Uterus (tissue), 2 donors: ENCODE data around the gene WNT7A.

ENCODE experiments used
- POLR2A ChIP-seq, 2 donors: fragments of 450-650 bp; IDR thresholded peaks; one replicate each; pipeline ENCODE4 v1.6.1; 2016; ENCODE audit warnings: antibody characterized with exemption in 2 of 2, mild to moderate bottlenecking in 1 of 2, moderate library complexity in 1 of 2
- TF ChIP-seq, protein P1 (sequence below), 4 experiments: fragments of 200-600 bp in 2 of 4; fragments of 450-650 bp in 2 of 4; sonication (generic) in 2 of 4; IDR thresholded peaks; one replicate each; pipeline ENCODE4 v1.5.1; 2016 to 2019; ENCODE audit warnings: antibody characterized with exemption in 4 of 4, mild to moderate bottlenecking in 2 of 4, moderate library complexity in 1 of 4

DNA sequence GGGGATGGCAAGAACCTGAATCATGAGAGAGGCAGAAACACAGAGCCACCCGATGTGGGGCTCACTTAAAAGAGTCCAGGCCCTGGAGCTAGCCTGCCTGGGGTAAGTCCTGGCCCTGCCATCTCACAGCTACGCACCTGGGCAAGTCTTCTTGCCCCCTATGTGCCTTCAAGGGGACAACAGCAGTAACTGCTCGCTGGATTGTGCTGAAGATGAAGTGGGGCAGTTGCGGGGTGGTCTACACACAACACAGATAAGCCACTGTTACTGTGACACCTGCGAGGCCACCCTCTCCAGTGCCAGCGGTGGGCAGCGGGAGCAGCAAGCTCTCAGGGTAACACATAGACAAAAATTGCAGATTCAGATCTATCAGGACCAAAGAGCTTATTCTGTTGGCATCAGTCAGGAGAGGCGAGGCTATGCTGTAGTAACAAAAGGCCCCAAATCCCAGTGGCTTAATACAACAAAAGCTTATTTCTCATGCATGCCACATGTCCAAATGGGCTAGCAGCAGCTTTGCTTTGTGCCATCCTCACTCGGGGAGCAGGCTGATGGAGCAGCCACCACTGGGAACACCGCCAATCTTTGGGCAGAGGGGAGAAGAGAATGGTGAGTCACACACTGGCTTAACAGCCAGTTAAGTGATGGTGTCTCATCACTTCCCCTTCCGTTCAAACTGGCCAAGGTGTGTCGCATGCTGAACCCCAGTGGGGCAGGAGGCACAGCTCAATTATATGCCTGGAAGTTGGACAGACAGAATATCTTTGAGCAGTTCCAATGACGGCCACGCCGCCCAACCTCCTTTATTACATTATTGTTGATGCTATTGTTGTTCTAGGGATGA, 78.3 kb downstream of the WNT7A start:
- TF ChIP-seq, protein P1, sequence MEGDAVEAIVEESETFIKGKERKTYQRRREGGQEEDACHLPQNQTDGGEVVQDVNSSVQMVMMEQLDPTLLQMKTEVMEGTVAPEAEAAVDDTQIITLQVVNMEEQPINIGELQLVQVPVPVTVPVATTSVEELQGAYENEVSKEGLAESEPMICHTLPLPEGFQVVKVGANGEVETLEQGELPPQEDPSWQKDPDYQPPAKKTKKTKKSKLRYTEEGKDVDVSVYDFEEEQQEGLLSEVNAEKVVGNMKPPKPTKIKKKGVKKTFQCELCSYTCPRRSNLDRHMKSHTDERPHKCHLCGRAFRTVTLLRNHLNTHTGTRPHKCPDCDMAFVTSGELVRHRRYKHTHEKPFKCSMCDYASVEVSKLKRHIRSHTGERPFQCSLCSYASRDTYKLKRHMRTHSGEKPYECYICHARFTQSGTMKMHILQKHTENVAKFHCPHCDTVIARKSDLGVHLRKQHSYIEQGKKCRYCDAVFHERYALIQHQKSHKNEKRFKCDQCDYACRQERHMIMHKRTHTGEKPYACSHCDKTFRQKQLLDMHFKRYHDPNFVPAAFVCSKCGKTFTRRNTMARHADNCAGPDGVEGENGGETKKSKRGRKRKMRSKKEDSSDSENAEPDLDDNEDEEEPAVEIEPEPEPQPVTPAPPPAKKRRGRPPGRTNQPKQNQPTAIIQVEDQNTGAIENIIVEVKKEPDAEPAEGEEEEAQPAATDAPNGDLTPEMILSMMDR (IDR thresholded peaks at IDR 0.05): no peak
- no peak for TF ChIP-seq POLR2A (IDR thresholded peaks at IDR 0.05)
